NB4 (cell line): Measurements from ENCODE around the gene ZNF598.

Experiments
- DNase-seq: peaks from one replicate; pipeline ENCODE4 v3.0.0; 2010; ENCODE audit warnings: low read depth
- H3K4me3 ChIP-seq: one replicate; pipeline ENCODE4 v1.5.1; 2011; ENCODE audit warnings: mild to moderate bottlenecking, low read depth, low read length, moderate library complexity
- MYC ChIP-seq: IDR thresholded peaks from 2 replicates; pipeline ENCODE4 v1.6.1; 2011; ENCODE audit warnings: low read depth, low read length
- POLR2A ChIP-seq: IDR thresholded peaks from 2 replicates; pipeline ENCODE4 v1.6.1; 2011; ENCODE audit warnings: mild to moderate bottlenecking; ENCODE audit not compliant: insufficient read length; ENCODE audit errors: extremely low read depth
- TF ChIP-seq, protein P1 (sequence below): IDR thresholded peaks from 2 replicates; pipeline ENCODE4 v1.6.1; 2011; ENCODE audit warnings: low read depth, low read length
- TF ChIP-seq, protein P2 (sequence below): IDR thresholded peaks from one replicate; pipeline ENCODE4 v1.5.1; 2012; ENCODE audit warnings: low read depth, low read length

The ZNF598 gene

DNA sequence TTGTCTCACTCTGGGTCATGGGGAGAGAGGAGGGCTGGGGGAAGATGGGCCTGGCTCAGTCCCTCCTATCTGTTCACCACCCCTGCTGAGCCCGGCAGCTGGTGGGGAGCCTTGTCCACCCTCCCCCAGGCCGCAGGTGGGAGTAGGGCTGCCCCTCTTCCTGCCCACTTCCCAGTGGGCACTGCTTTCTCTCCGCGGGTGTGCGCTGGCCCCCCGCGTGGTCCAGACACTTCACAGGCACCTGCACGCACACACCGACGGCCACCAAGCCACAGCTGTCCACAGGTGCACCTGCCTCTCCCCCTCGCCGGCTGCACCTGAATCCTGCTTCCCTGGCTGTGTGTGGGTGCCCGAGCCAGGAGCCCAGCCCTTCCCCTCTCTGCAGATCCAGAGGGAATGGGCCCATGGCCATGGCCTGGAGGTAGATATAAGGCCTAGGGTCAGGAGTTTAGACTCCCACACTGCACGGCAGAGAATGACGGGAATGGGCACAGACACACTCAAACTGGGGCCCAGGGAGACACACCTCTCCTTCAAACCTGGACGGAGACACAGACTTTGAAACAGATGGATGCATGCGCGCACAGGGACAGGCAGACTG lies 19.1 kb upstream of the ZNF598 start:
- no peak for DNase-seq
- no peak overlapping the region for H3K4me3 ChIP-seq
- TF ChIP-seq POLR2A (no peak), MYC (no peak)
- TF ChIP-seq, protein P1, sequence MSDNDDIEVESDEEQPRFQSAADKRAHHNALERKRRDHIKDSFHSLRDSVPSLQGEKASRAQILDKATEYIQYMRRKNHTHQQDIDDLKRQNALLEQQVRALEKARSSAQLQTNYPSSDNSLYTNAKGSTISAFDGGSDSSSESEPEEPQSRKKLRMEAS = no peak
- TF ChIP-seq, protein P2, sequence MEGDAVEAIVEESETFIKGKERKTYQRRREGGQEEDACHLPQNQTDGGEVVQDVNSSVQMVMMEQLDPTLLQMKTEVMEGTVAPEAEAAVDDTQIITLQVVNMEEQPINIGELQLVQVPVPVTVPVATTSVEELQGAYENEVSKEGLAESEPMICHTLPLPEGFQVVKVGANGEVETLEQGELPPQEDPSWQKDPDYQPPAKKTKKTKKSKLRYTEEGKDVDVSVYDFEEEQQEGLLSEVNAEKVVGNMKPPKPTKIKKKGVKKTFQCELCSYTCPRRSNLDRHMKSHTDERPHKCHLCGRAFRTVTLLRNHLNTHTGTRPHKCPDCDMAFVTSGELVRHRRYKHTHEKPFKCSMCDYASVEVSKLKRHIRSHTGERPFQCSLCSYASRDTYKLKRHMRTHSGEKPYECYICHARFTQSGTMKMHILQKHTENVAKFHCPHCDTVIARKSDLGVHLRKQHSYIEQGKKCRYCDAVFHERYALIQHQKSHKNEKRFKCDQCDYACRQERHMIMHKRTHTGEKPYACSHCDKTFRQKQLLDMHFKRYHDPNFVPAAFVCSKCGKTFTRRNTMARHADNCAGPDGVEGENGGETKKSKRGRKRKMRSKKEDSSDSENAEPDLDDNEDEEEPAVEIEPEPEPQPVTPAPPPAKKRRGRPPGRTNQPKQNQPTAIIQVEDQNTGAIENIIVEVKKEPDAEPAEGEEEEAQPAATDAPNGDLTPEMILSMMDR = no peak

DNA sequence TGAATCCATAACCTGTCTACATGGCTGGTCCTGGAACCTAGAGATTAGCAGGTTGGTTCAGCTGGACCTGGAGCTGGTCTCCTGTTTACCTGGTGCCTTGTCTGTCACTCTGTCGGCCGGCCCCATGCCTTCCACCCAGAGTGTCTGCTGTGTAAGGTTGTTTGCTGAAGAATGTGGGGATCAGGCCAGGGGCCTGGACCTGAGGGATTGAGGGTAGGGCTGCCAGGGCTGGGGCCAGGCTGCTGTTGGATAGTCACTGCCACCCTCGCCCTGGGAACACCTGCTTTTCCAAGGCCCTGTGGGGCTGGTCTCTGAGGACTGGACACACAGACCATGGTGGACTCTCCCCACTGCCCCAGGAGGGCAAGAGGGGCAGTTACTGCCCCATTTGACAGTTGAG lies 18.5 kb upstream of the ZNF598 start:
- no peak overlapping the region for H3K4me3 ChIP-seq
- DNase-seq = no peak
- no peak for TF ChIP-seq MYC

DNA sequence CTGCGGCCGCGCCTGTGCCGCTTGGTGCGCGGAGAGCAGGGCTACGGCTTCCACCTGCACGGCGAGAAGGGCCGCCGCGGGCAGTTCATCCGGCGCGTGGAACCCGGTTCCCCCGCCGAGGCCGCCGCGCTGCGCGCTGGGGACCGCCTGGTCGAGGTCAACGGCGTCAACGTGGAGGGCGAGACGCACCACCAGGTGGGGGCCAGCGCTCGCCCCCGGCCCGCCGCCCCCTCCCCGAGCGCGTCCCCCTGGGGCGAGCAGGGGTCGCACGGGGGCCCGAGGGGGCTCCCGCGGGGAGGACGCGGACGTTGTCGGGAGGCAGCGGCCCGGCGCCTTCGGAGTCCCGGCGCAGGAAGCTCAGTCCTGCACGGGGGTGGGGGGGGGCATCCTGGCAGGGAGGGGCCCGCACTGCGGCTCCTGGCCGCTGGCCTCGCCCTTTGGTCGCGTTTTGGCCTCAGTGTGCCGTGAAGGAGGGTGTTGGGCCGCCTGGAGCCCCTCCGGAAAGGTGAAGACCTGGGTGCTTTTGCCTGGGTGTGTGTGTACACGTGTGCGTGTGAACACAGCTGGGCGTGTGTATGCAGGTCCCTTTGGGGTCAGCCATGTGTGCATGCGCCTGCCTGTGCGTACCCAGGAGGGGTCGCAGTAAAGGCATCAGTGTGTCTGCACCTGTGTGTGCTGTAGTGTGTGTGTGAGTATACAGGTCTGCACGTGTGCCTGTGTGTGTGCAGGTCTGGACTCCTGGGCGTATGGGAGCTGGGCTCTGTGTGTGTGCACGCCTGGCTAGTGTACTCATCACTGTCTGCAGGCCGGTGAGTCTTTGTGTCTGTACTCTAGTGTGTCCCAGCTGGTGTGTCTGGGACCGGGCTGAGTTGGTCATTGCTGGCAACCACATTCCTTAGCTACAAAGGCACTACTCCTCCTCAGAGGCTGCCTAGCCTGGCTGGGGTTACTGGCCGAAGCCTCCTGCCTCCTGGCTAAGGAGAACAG lies 17.7 kb upstream of the ZNF598 start:
- TF ChIP-seq POLR2A (no peak), MYC (no peak)
- TF ChIP-seq, protein P1 = no peak
- TF ChIP-seq, protein P2 = no peak
- no peak for DNase-seq
- no peak overlapping the region for H3K4me3 ChIP-seq

DNA sequence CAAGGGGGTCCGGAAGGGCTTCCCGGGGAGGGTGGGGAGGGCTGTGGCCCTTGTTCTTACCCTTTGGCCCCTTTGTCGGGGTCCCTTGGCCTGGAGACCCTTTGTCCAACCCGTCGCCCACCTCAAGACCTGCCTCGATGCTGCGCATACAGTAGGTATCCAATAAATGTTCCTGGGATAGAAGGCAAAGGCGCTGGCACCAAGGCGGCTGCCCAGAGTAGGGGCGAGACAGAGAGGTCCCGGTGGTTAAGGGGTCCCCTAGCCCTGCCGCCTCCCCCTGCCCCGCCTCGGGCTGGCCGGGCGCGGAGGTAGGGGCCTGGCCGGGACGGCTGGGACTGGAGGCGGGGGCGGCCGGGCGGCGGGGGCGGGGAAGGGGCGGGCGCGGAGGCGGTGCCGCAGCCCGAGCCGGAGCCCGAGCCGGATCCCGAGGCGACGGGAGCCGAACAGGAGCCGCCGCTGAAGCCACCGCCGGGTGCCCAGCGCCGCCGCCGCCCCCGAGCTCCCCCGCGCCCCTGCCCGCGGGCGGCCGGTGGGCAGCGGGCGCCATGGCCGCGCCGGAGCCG lies 16.9 kb upstream of the ZNF598 start, which contains the start of gene NHERF2:
Gene NHERF2 (plus strand): TSS at position 442 of the 563 bp plus-strand sequence. CDS start 104 bp downstream, at position 546.
- DNase-seq = peak; percentile 46
- H3K4me3 ChIP-seq = no peak within 1 kb of the TSS
- TF ChIP-seq POLR2A (no peak), MYC (no peak)
- TF ChIP-seq, protein P2 = no peak
- TF ChIP-seq, protein P1 = no peak

DNA sequence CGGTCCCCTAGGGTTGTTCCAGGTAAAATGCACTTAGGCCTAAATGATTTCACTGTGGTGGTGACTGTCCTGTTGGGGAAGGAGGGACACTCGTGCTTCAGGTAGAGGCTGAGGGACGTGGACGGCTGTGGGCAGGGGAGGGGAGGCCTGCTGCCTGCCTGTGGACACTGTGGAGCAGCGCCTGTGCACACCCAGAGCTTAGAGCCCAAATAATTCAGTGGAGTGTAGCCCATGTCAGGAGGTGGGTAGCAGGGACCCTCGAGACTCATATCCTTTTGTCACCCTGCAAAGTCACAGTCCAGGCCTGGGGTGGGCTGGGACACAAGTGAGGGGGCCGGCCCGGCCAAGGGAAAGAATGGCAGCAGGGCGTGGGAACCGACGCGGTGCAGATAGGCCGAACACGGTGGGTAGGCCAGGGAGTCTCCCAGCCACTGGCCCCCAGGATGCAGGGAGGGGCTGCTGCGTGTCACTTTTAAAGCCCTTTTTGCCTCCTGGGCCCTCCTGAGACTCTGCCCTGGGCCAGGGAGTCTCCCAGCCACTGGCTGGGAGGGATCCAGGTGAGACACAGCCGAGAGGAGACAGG lies 16.3 kb upstream of the ZNF598 start:
- TF ChIP-seq, protein P1 = no peak
- TF ChIP-seq MYC (no peak), POLR2A (no peak)
- TF ChIP-seq, protein P2 = no peak

More for the DNA sequence above, 16.3 kb upstream of the ZNF598 start:
- no peak overlapping the region for H3K4me3 ChIP-seq
- no peak for DNase-seq
